Hepatocyte (in vitro differentiated cells): Measurements from ENCODE around the gene ANXA9. TPM values are rescaled to one million over a fixed set of nuclear protein-coding genes. Genes with fewer than 3 reads are reported as not detected.
A peak's percentile ranks its signal among the peaks of the same experiment; 100 is the strongest.

ENCODE experiments used
- DNase-seq: peaks from one replicate; pipeline ENCODE4 v3.0.0-alpha.2; 2016; ENCODE audit warnings: low spot score
- H2AFZ ChIP-seq: fragments of 200-600 bp; sonication (generic); 2 replicates; pipeline ENCODE4 v1.6.0; 2016; ENCODE audit warnings: antibody characterized with exemption, mild to moderate bottlenecking
- H3K27ac ChIP-seq: fragments of 200-600 bp; sonication (generic); 2 replicates; pipeline ENCODE4 v1.5.1; 2016; ENCODE audit warnings: mild to moderate bottlenecking
- H3K27me3 ChIP-seq: fragments of 200-600 bp; sonication (generic); 2 replicates; pipeline ENCODE4 v1.6.1; 2016
- H3K36me3 ChIP-seq: fragments of 200-600 bp; sonication (generic); replicated peaks from 2 replicates; pipeline ENCODE4 v1.5.1; 2016; ENCODE audit warnings: low read depth; ENCODE audit not compliant: insufficient read depth
- H3K4me1 ChIP-seq: fragments of 200-600 bp; sonication (generic); 2 replicates; pipeline ENCODE4 v1.5.1; 2016; ENCODE audit warnings: mild to moderate bottlenecking, moderate library complexity; ENCODE audit not compliant: insufficient read depth
- H3K4me2 ChIP-seq: fragments of 200-600 bp; sonication (generic); 2 replicates; pipeline ENCODE4 v1.6.0; 2016
- H3K4me3 ChIP-seq: fragments of 200-600 bp; sonication (generic); 2 replicates; pipeline ENCODE4 v1.5.1; 2016; ENCODE audit warnings: mild to moderate bottlenecking
- H3K79me2 ChIP-seq: fragments of 200-600 bp; sonication (generic); 2 replicates; pipeline ENCODE4 v1.6.0; 2017; ENCODE audit warnings: mild to moderate bottlenecking
- H3K9me2 ChIP-seq: fragments of 200-600 bp; sonication (generic); replicated peaks from 2 replicates; pipeline ENCODE4 v1.6.0; 2017; ENCODE audit warnings: mild to moderate bottlenecking; ENCODE audit not compliant: insufficient read depth
- H3K9me3 ChIP-seq: fragments of 200-600 bp; sonication (generic); 2 replicates; pipeline ENCODE4 v1.5.1; 2016; ENCODE audit warnings: low read depth, mild to moderate bottlenecking
- H4K20me1 ChIP-seq: fragments of 200-600 bp; sonication (generic); 2 replicates; pipeline ENCODE4 v1.6.0; 2016; ENCODE audit warnings: mild to moderate bottlenecking; ENCODE audit not compliant: insufficient read depth, poor library complexity, severe bottlenecking
- CTCF ChIP-seq: fragments of 200-600 bp; sonication (generic); IDR thresholded peaks from 2 replicates; pipeline ENCODE4 v1.5.1; 2016; ENCODE audit warnings: antibody characterized with exemption, mild to moderate bottlenecking; ENCODE audit not compliant: poor library complexity
- EZH2 ChIP-seq: fragments of 200-600 bp; sonication (generic); IDR thresholded peaks from 2 replicates; pipeline ENCODE4 v1.6.1; 2016; ENCODE audit warnings: antibody characterized with exemption, mild to moderate bottlenecking, borderline replicate concordance
- EZH2phosphoT487 ChIP-seq: fragments of 200-600 bp; sonication (generic); IDR thresholded peaks from one replicate; pipeline ENCODE4 v1.6.1; 2018; ENCODE audit warnings: antibody characterized with exemption, mild to moderate bottlenecking, low read depth, moderate library complexity; ENCODE audit not compliant: unreplicated experiment, severe bottlenecking
- WGBS: methylation state at CpG from one replicate; pipeline ENCODE4 v1.1.6; 2016; ENCODE audit warnings: low lambda C conversion rate; ENCODE audit errors: missing lambda C conversion rate; 5-methylcytosine and 5-hydroxymethylcytosine counted together
- polyA plus RNA-seq: library from polyadenylated mRNA; unstranded; fragments of >200 nt; fragmentation: Nextera tagmentation; extraction: Ambion mirVana; gene quantifications from 2 replicates; pipeline ENCODE4 v1.2.1, GENCODE V29; 2016
- total RNA-seq: library from RNA; depleted of rRNA; stranded (reverse); fragments of >200 nt; gene quantifications from 2 replicates; pipeline ENCODE4 v1.2.3, GENCODE V29; 2014

The ANXA9 gene
- total and polyA plus RNA-seq, 2 experiments from 2014 or later, result 7.9 to 8.8 TPM

GRCh38 chr1:150955280-150955679, 26.8 kb upstream of the ANXA9 start:
- H3K4me2 ChIP-seq, result no peak overlapping the region
- no peaks in the 10 kb centered on the region for H3K36me3 ChIP-seq
- DNase-seq, result no peak
- H3K4me3 ChIP-seq, result no peak overlapping the region
- no peaks in the 10 kb centered on the region for H3K9me2 ChIP-seq
- no peak overlapping the region for H2AFZ ChIP-seq
- H3K27ac ChIP-seq, result no peak overlapping the region
- no peaks in the 10 kb centered on the region for H4K20me1 ChIP-seq
- no peaks in the 10 kb centered on the region for H3K4me1 ChIP-seq
- no peaks in the 10 kb centered on the region for H3K79me2 ChIP-seq
- no peak for TF ChIP-seq CTCF
- TF ChIP-seq EZH2phosphoT487, result no peak
- TF ChIP-seq EZH2, result no peak
- no peaks in the 10 kb centered on the region for H3K27me3 ChIP-seq
- no peaks in the 10 kb centered on the region for H3K9me3 ChIP-seq

- H3K79me2 ChIP-seq, result no peaks in the 10 kb centered on the region
- no peak overlapping the region for H3K4me2 ChIP-seq
- H3K9me3 ChIP-seq, result no peaks in the 10 kb centered on the region
- WGBS, result 97% methylated on average over 11 of the region's 11 CpGs
- H3K27ac ChIP-seq, result no peak overlapping the region
- no peak for TF ChIP-seq CTCF
- TF ChIP-seq EZH2, result no peak
- TF ChIP-seq EZH2phosphoT487, result no peak
- peaks cover 11% of the 10 kb centered on the region for H3K4me1 ChIP-seq
- no peaks in the 10 kb centered on the region for H3K9me2 ChIP-seq
- no peaks in the 10 kb centered on the region for H3K36me3 ChIP-seq
- H3K27me3 ChIP-seq, result no peaks in the 10 kb centered on the region
- H2AFZ ChIP-seq, result no peak overlapping the region
- no peaks in the 10 kb centered on the region for H4K20me1 ChIP-seq
- DNase-seq, result no peak
- no peak overlapping the region for H3K4me3 ChIP-seq
These were observed 24.4 kb upstream of the ANXA9 start for GRCh38 chr1:150957666-150958065.

DNA sequence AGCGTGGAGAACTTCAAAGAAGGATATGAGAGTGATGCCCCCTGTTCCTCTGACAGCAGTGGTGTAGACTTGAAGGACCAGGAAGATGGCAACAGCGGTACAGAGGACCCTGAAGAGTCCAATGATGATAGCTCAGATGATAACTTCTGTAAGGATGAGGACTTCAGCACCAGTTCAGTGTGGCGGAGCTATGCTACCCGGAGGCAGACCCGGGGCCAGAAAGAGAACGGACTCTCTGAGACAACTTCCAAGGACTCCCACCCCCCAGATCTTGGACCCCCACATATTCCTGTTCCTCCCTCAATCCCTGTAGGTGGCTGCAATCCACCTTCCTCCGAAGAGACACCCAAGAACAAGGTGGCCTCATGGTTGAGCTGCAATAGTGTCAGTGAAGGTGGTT, 21.4 kb upstream of the ANXA9 start:
- WGBS, result over 99% methylated on average over 6 of the region's 7 CpGs
- Histone ChIP-seq H3K9me3 (no peaks in the 10 kb centered on the region), H3K36me3 (peaks cover 3% of the 10 kb centered on the region), H3K9me2 (no peaks in the 10 kb centered on the region), H4K20me1 (no peaks in the 10 kb centered on the region), H3K79me2 (peaks cover 2% of the 10 kb centered on the region), H3K27me3 (no peaks in the 10 kb centered on the region), H3K27ac (no peak overlapping the region), H3K4me2 (no peak overlapping the region), H3K4me3 (no peak overlapping the region), H3K4me1 (peaks cover 16% of the 10 kb centered on the region), H2AFZ (no peak overlapping the region)
- TF ChIP-seq CTCF, result no peak
- TF ChIP-seq EZH2phosphoT487, result no peak
- TF ChIP-seq EZH2, result no peak
- DNase-seq, result no peak

- peaks cover 3% of the 10 kb centered on the region for H3K36me3 ChIP-seq
- peak overlapping the region; percentile 64 for H3K27ac ChIP-seq
- no peak overlapping the region for H2AFZ ChIP-seq
- no peaks in the 10 kb centered on the region for H4K20me1 ChIP-seq
- no peak overlapping the region for H3K4me2 ChIP-seq
- H3K9me2 ChIP-seq, result no peaks in the 10 kb centered on the region
- H3K27me3 ChIP-seq, result no peaks in the 10 kb centered on the region
- H3K4me3 ChIP-seq, result no peak overlapping the region
- 28% methylated on average over 4 of the region's 4 CpGs for WGBS
- DNase-seq, result no peak
- TF ChIP-seq EZH2, result no peak
- TF ChIP-seq EZH2phosphoT487, result no peak
- TF ChIP-seq CTCF, result no peak
- H3K79me2 ChIP-seq, result peaks cover 6% of the 10 kb centered on the region
- H3K4me1 ChIP-seq, result peaks cover 16% of the 10 kb centered on the region
- no peaks in the 10 kb centered on the region for H3K9me3 ChIP-seq
These were observed 20.3 kb upstream of the ANXA9 start for GRCh38 chr1:150961756-150962155.
